GM19438 (cell line): ENCODE data around the gene MAGI1.

ENCODE experiments used
- ATAC-seq: cut with Tn5 transposase; IDR thresholded peaks from one replicate; pipeline ENCODE4 v1.9.1; 2021; ENCODE audit warnings: low read depth; ENCODE audit not compliant: unreplicated experiment

MAGI1 gene

GRCh38 chr3:65356331-65357248 lies 682.1 kb downstream of the MAGI1 start:
- no peak for ATAC-seq

GRCh38 chr3:65354880-65355279 lies 683.8 kb downstream of the MAGI1 start:
- no peak for ATAC-seq

GRCh38 chr3:65352951-65353350 lies 685.8 kb downstream of the MAGI1 start:
- no peak for ATAC-seq

DNA sequence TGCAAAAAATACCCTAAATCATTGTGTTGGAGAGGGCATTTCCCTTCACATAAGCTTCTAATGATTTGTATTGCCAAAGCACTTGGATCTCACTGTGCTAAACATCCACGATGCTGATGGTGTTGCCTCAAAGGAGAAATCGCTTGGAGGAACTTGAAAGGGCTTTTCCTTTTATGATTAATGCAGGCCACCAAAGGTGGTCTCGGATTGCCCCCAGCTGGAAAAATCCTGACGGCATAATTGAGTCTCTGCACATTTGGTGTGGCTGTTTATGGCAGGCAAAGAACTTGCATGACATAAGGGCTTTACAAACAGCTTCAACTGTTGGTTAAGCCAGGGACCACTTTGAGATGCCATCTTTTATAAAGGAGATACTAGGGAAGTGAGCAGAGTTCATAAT lies 687.0 kb downstream of the MAGI1 start:
- no peak for ATAC-seq

- ATAC-seq: no peak
These were observed 687.8 kb downstream of the MAGI1 start for GRCh38 chr3:65350801-65351476.

GRCh38 chr3:65348398-65348995 lies 690.2 kb downstream of the MAGI1 start:
- no peak for ATAC-seq

DNA sequence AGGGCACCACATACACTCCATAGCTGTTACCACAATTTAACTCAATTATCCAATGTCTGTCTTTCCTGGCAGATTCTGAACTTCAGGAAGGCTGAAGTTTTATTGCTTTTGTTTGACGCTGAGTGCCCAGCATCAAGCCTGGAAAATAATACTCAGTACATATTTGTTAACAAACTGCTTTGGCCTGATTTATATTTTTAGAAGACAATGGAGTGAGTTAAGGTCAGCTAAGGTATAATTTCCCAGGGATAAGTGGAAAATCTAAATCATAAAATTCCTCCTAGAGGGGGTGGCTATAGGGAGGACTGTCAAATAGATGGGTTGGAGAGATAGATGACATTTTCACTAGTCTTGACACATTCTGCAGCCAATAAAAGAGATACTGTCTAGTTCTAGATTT lies 691.6 kb downstream of the MAGI1 start:
- ATAC-seq: no peak

DNA sequence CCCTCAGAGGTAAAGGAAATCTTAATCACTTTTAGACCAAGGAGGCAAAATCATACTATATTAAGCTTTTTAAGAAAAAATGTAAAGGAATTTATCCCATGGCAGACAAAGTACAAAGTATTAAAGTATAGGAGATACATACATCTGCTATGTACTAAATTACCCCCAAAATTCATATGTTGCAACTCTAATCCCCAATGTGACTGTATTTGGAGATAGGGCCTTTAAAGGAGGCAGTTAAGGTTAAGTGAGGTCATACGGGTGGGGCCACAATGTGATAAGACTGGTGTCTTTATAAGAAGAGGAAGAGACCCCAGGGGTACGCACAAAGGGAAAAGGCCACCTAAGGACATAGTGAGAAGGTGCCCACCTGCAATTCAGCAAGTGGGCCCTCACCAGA lies 693.9 kb downstream of the MAGI1 start:
- ATAC-seq: no peak

DNA sequence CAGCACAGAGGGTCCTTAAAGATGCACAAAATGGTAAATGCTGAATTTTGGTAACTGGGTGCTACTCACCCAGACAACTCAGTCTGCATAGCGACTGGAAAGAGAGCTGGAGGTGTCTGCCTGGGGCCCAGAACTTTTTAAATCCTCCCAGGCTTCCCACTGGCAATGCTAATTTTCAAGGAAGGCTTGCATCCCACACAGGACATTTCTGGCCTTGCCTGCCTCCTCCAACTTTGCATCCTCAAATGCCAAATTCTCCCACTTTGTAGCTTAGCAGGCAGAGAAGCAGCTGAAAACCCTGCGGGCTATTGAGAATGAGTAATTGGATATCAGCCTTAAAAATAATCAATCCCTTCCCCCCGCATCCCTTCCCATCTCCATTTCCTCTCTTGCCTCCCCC lies 694.3 kb downstream of the MAGI1 start:
- ATAC-seq: no peak

- no peak for ATAC-seq
These were observed 695.0 kb downstream of the MAGI1 start for GRCh38 chr3:65343736-65344135.

DNA sequence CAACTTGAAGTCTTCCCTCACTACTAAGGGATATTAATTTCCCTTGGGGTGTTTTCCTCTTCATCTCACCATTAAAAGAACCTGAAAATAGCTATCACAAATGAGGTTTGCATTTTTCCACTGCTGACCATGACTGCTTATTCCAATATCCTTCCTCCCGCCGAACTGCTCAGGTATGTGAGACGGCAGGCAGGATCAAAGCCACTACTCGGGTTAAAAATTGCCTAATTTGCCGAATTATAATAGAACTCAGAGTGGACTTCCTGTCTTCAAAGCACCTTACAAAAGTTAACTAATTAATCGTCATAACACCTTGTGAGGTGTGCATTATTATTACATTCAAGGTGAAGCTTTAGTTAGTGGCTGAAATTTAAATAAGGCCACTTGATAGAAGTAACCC lies 695.7 kb downstream of the MAGI1 start:
- ATAC-seq: no peak

DNA sequence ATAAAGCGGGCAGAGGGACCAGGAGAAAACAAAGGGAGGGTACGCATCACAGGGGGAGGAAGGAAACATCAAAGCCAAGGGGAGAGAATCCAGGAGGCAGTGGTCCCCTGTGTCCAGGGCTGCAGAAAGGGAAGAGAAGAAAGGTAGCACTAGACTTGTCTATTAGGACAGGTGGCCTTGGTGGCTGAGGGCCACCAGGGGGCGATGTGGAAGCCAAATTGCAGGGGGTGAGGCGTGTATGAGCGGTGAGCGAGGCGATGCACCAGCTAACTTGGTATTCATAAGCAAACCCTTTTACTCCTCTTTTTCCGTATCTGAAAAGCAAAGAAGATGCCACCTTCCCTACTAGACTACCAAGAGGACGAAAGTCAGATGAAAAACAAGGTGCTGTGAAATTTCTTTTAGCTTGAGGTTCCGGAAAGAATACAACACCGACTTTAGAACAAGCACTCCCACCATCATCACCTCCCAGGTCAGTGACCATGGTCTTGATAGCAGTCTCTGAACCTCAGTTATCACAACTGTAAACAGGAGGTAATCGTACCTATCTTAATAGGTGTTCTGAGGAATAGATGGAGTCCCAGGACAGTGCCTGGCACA lies 696.5 kb downstream of the MAGI1 start:
- ATAC-seq: no peak

DNA sequence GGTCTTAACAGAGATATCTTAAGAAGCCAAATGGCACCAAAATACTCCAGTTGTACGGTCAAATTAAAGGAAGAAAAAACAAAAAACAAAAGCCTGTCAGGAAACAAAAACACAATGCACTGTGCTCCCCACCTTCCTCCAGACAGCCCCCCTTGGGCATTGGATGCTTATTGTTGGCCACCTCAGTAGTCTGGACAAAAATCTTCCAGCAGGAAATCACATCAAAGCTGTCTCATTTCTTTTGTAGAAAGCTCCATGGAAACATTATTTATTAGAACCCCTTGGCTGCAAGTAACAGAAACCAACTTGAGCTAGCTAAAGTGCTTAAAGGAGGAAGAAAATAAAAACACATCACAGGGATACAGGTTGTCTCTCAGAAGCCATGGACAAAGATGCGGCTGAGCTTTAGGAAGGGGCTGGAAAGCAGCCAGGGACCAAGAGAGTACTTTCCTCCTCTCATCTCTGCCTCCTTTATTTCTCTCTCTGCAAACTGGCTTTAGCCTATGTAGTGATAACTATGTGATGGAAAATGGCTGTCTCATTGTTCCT lies 699.5 kb downstream of the MAGI1 start:
- no peak for ATAC-seq

DNA sequence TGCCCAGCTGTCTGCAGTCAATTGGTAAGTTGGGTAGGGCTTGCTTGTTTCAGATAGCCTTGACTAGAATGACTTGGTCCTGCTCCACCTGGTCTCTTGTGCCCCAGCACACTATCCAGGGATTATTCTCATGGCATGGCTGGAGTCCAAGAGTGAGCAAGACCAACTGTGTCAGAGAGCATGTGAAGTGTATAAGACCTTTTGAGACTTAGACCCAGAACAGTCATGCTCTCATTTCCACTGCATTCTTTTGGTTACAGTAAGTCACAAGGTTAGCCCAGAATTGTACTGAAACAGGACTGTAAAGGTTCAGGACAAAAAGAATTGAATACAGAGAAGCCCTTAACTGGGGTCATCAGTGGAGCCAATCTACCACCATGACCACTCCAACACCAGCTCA lies 700.1 kb downstream of the MAGI1 start:
- ATAC-seq: no peak

- ATAC-seq: no peak
These were observed 703.1 kb downstream of the MAGI1 start for GRCh38 chr3:65335587-65335986.

GRCh38 chr3:65334045-65334665 lies 704.6 kb downstream of the MAGI1 start:
- ATAC-seq: no peak

DNA sequence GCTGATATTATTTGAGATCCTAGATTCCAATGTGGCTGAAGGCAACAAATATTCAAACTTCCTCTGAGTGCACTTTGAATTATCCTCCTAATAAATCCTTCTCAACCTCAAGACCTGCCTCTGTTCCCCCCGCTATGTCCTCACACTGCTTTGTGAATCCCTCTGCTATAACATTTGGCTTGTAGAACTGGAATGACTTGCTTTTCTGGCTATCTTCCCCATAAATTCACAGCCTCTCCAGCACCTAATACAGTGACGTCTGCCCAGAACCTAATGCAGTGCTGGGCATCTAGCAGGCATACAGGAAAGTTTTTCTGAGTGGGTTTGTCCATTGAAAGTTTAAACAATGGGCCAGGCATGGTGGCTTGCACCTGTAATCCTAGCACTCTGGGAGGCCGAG lies 707.0 kb downstream of the MAGI1 start:
- ATAC-seq: no peak

DNA sequence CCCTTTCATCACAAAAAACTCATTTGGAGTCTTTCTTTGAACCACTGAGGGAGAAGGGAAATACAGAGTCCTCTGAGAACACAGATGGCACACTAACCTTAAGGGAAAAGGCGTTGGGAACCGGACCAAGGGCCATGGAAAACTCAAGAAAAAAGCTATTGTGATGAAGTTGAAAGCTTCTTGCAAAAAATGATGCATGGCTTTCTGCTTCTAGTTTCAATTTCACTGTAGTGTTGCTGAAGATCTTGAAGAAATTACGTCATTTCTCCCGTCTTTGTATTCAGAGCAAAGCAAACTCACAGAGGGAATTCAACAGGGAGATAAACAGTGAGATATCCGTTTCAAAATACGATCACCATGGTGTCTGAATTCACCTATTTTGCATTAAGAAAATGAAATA lies 708.6 kb downstream of the MAGI1 start:
- ATAC-seq: no peak

- no peak for ATAC-seq
These were observed 710.6 kb downstream of the MAGI1 start for GRCh38 chr3:65328148-65328547.

DNA sequence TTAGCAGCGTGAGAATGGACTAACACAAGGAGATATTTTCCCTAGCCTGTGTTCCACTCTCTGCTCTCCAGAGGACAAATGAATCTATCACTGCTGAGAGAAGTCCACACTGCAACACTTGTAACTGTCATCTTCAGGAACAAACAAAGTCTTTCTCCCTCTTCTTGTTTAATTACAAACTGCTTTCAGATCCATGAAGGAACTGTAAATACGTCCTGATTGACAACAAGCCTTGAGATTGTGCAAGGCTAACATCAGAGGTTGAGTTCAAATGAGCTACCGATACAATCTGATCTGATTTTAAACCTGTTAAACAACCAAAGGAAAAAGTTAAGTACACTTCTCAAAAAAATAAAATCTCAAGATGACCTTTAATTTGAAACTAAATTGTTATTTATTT lies 712.1 kb downstream of the MAGI1 start:
- ATAC-seq: no peak
